ENCODE data around the gene STX16. TPM values are rescaled to one million over a fixed set of nuclear protein-coding genes. Genes with fewer than 3 reads are reported as not detected.

The STX16 gene
- total RNA-seq, 4 donors from 2014 or later: 52.3 to 146 (median 77.0) TPM

DNA sequence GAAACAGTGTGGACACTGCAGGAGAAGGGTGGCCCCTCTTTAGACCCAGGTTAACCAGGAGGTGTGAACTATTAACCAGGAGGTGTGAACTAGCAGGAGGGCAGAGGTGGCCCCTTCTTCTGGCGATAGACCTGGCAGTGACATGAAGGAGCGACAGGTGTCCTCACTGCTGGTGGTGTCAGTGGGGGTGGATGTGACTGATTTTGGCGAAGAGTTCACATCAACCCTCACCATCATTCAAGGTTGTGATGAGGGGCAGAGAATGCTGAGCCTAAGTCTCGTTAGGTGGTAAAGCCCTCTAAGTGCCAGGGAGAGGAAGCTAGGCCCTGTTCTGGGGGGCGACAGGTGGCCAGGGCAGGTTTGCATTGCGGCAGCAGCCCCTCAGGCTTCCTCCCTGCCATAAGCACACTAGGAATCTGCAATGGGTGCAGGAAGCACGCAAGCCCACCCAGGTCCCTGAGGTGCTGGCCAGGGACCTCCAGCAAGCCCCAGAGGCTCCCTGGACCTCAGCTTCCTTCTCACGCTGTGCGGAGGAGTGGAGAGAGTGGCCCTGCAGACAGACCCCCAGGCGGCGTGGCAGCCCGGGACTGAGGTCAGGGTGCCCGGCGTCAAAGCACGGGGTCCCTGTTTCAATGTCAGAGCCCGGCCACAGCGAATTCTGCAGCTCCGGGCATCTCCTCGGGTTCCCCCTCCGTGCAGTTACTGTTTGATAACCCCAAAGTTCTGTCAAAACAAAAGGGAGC lies 55.2 kb downstream of the STX16 start:
- intact Hi-C loops (cut with DNase I; ENCODE audit: low total_unique reads): no loop called here
- H3K27ac ChIP-seq: no peak overlapping the region
- TF ChIP-seq POLR2AphosphoS5 (IDR thresholded peaks at IDR 0.05): no peak
- TF ChIP-seq POLR2A (IDR thresholded peaks at IDR 0.05): no peak
- TF ChIP-seq, protein P1, sequence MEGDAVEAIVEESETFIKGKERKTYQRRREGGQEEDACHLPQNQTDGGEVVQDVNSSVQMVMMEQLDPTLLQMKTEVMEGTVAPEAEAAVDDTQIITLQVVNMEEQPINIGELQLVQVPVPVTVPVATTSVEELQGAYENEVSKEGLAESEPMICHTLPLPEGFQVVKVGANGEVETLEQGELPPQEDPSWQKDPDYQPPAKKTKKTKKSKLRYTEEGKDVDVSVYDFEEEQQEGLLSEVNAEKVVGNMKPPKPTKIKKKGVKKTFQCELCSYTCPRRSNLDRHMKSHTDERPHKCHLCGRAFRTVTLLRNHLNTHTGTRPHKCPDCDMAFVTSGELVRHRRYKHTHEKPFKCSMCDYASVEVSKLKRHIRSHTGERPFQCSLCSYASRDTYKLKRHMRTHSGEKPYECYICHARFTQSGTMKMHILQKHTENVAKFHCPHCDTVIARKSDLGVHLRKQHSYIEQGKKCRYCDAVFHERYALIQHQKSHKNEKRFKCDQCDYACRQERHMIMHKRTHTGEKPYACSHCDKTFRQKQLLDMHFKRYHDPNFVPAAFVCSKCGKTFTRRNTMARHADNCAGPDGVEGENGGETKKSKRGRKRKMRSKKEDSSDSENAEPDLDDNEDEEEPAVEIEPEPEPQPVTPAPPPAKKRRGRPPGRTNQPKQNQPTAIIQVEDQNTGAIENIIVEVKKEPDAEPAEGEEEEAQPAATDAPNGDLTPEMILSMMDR (IDR thresholded peaks at IDR 0.05): no peak
- TF ChIP-seq EP300 (IDR thresholded peaks at IDR 0.05; ENCODE audit: low read depth): no peak
- no peaks in the 10 kb centered on the region for H3K4me1 ChIP-seq
- no peaks in the 10 kb centered on the region for H3K9me3 ChIP-seq
- 82% methylated on average over 15 of the region's 20 CpGs; no CpG with 5 or more reads in 1 of the 2 donors for WGBS, 2 donors (ENCODE audit: low coverage in 1 of 2)
- H3K4me3 ChIP-seq: no peak overlapping the region
- in situ Hi-C loops (cut with MboI; ENCODE audit: low pct_ligation_motif_present in 1 of 4, low pct_unique_long_range_greater_than_20kb in 1 of 4, low sequenced_read_pairs in 3 of 4): no loop called here
- H3K36me3 ChIP-seq: peaks cover 0 to 16% (median 4%) of the 10 kb centered on the region in 4 donors
- H3K27me3 ChIP-seq: no peaks in the 10 kb centered on the region
- DNase-seq: peak; percentile 3

DNA sequence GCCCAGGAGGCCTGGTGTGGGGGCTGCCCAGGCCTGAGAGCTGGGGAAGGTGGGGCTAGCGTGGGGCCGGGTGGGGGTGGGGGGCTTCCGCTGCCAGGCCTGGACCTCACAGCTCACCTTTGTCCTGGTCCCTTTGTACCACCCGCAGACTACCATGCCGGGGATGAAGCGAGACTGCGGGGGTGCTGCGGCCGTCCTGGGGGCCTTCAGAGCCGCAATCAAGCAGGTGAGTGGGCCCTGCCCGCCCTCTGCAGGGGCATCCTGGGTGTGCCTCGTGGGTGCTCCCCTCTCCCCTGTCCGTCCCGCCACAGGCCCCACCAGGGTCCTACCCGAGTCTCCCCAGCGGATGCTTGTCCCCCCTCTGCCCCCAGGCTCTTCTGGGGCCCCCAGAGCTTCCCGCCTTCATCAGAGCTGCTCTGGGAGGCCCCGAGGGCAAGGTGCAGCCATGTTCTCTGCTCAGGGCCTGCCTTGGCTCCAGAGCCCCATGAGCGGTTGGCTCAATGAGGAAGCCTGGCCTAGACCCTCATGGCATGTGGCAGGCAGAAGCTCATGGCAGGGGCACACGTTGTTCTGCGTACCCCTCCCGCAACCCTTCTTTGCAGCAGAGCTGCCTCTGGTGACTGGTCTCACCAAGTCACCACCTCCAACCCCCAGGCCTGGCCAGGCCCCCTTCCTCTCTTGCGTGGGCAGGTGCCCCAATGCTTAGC lies 56.0 kb downstream of the STX16 start:
- Histone ChIP-seq H3K9me3 (no peaks in the 10 kb centered on the region), H3K27me3 (no peaks in the 10 kb centered on the region), H3K27ac (no peak overlapping the region), H3K4me1 (no peaks in the 10 kb centered on the region), H3K36me3 (peaks cover 0 to 16% (median 4%) of the 10 kb centered on the region in 4 donors), H3K4me3 (no peak overlapping the region)
- TF ChIP-seq EP300 (IDR thresholded peaks at IDR 0.05; ENCODE audit: low read depth) (no peak), POLR2AphosphoS5 (IDR thresholded peaks at IDR 0.05) (no peak), POLR2A (IDR thresholded peaks at IDR 0.05) (no peak)
- TF ChIP-seq, protein P1 (IDR thresholded peaks at IDR 0.05): no peak
- intact Hi-C loops (cut with DNase I; ENCODE audit: low total_unique reads) (no loop called here), in situ Hi-C loops (cut with MboI; ENCODE audit: low pct_ligation_motif_present in 1 of 4, low pct_unique_long_range_greater_than_20kb in 1 of 4, low sequenced_read_pairs in 3 of 4) (no loop called here)
- 95% methylated on average over 23 of the region's 23 CpGs; no CpG with 5 or more reads in 1 of the 2 donors for WGBS, 2 donors (ENCODE audit: low coverage in 1 of 2)
- peak; percentile 4 for DNase-seq

DNA sequence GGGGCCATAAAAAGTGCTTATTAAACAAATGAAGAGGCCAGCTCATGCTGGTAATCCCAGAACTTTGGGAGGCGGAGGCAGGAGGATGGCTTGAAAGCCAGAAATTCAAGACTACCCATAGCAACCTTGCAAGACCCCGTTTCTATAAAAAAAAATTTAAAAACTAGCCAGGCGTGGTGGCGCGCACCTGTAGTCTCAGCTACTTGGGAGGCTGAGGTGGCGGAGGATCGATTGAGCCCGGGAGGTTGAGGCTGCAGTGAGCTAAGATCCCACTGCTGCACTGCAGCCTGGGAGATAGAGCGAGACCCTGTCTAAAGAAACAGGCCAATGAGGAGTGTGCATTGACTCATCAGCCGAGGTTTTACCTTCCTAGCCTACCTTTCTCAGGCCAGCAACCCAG lies 56.7 kb downstream of the STX16 start:
- Histone ChIP-seq H3K4me1 (no peaks in the 10 kb centered on the region), H3K27ac (no peak overlapping the region), H3K27me3 (no peaks in the 10 kb centered on the region), H3K4me3 (no peak overlapping the region), H3K36me3 (peaks cover 0 to 14% (median 4%) of the 10 kb centered on the region in 4 donors), H3K9me3 (no peaks in the 10 kb centered on the region)
- in situ Hi-C loops (cut with MboI; ENCODE audit: low pct_ligation_motif_present in 1 of 4, low pct_unique_long_range_greater_than_20kb in 1 of 4, low sequenced_read_pairs in 3 of 4): no loop called here
- TF ChIP-seq, protein P1 (IDR thresholded peaks at IDR 0.05): no peak
- TF ChIP-seq EP300 (IDR thresholded peaks at IDR 0.05; ENCODE audit: low read depth) (no peak), POLR2AphosphoS5 (IDR thresholded peaks at IDR 0.05) (no peak), POLR2A (IDR thresholded peaks at IDR 0.05) (no peak)
- WGBS, 2 donors (ENCODE audit: low coverage in 1 of 2): 93% methylated on average over 10 of the region's 10 CpGs; no CpG with 5 or more reads in 1 of the 2 donors
- intact Hi-C loops (cut with DNase I; ENCODE audit: low total_unique reads): no loop called here
- no peak for DNase-seq

DNA sequence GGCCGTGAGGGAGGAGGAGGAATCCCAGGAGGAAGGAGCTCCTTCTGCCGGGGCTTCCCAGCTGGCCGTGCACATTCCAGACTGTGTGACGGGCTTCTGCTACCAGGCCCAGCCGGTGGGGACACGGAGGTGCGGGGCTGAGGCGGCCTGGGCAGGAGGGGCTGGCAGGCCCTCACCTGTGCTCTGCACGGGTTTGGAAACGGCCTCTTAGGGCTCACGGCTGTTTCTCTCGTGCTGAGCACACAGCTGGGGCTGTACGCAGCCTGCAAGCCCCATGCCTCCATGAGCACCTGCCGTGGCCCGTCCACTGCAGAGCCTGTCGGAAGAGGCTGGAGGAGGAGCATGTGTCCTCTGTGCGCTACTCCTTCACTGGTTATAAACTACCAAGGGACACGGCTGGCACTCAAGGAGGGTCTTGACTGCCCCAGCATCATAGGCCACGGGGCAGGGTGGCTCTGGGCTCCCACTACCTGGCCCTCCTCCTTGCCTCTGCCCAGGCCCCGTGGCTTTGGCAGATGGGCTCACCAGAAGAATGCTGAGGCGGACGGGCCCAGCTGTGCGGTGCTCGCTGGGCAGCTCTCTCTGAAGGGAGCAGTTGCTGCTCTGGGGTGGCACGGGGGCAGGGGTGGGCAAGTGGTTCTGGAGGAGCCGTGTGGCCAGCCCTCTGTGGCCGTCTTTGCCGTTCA lies 57.3 kb downstream of the STX16 start:
- DNase-seq: peak; percentile 4
- no peak for TF ChIP-seq POLR2A (IDR thresholded peaks at IDR 0.05)
- TF ChIP-seq, protein P1 (IDR thresholded peaks at IDR 0.05): no peak
- no peak for TF ChIP-seq EP300 (IDR thresholded peaks at IDR 0.05; ENCODE audit: low read depth)
- no peak for TF ChIP-seq POLR2AphosphoS5 (IDR thresholded peaks at IDR 0.05)
- Histone ChIP-seq H3K4me3 (no peak overlapping the region), H3K27ac (no peak overlapping the region), H3K27me3 (no peaks in the 10 kb centered on the region), H3K4me1 (no peaks in the 10 kb centered on the region), H3K9me3 (no peaks in the 10 kb centered on the region), H3K36me3 (peaks cover 0 to 9% (median 4%) of the 10 kb centered on the region in 4 donors)
- 91% methylated on average over 23 of the region's 28 CpGs; no CpG with 5 or more reads in 1 of the 2 donors for WGBS, 2 donors (ENCODE audit: low coverage in 1 of 2)
- in situ Hi-C loops (cut with MboI; ENCODE audit: low pct_ligation_motif_present in 1 of 4, low pct_unique_long_range_greater_than_20kb in 1 of 4, low sequenced_read_pairs in 3 of 4): no loop called here
- intact Hi-C loops (cut with DNase I; ENCODE audit: low total_unique reads): no loop called here
